ENCODE measurements around the gene SLC39A8. TPM values are rescaled to one million over a fixed set of nuclear protein-coding genes. Genes with fewer than 3 reads are reported as not detected.
"Not testable (repeated sequence)": the region's sequence is repeated elsewhere in the genome, so short reads cannot be mapped to it uniquely, and the experiment has no call there.

SLC39A8 gene
- total RNA-seq, 6 experiments from 2014 or later: 19.4 to 24.7 (median 23.3) TPM

GRCh38 chr4:102285831-102286230, 59.5 kb downstream of the SLC39A8 start:
- ATAC-seq: no peak
- H3K4me3 ChIP-seq: no peak overlapping the region
- H3K27me3 ChIP-seq: no peaks in the 10 kb centered on the region
- H3K36me3 ChIP-seq: no peaks in the 10 kb centered on the region
- intact Hi-C loops (cut with DNase I): no loop called here
- TF ChIP-seq POLR2A (IDR thresholded peaks at IDR 0.05) (no peak), CTCF (IDR thresholded peaks at IDR 0.05) (no peak)
- H3K27ac ChIP-seq: no peak overlapping the region
- H3K9me3 ChIP-seq: no peaks in the 10 kb centered on the region
- peaks cover 0 to 7% (median 0%) of the 10 kb centered on the region in 4 donors for H3K4me1 ChIP-seq
- DNase-seq: no peak

GRCh38 chr4:102281171-102281839, 64.0 kb downstream of the SLC39A8 start:
- no peak for TF ChIP-seq CTCF (IDR thresholded peaks at IDR 0.05)
- TF ChIP-seq POLR2A (IDR thresholded peaks at IDR 0.05): no peak
- peaks cover 0 to 7% (median 0%) of the 10 kb centered on the region in 4 donors for H3K4me1 ChIP-seq
- ATAC-seq (no peak), DNase-seq (no peak)
- intact Hi-C loops (cut with DNase I): no loop called here
- H3K9me3 ChIP-seq: no peaks in the 10 kb centered on the region
- no peak overlapping the region for H3K27ac ChIP-seq
- H3K4me3 ChIP-seq: no peak overlapping the region
- WGBS (ENCODE audit: insufficient coverage, low coverage, low lambda C conversion rate, missing lambda C conversion rate): 90% methylated on average over 4 of the region's 4 CpGs
- H3K27me3 ChIP-seq: no peaks in the 10 kb centered on the region
- H3K36me3 ChIP-seq: no peaks in the 10 kb centered on the region

GRCh38 chr4:102273317-102273716, 72.0 kb downstream of the SLC39A8 start:
- H3K4me3 ChIP-seq; H3K9me3 ChIP-seq; H3K4me1 ChIP-seq; ATAC-seq; H3K27me3 ChIP-seq; intact Hi-C loops (cut with DNase I); H3K36me3 ChIP-seq; H3K27ac ChIP-seq; DNase-seq: not testable (repeated sequence)
- WGBS (ENCODE audit: insufficient coverage, low coverage, low lambda C conversion rate, missing lambda C conversion rate): 80% methylated on average over 1 of the region's 9 CpGs

- H3K36me3 ChIP-seq: no peaks in the 10 kb centered on the region
- intact Hi-C loops (cut with DNase I): no loop called here
- WGBS (ENCODE audit: insufficient coverage, low coverage, low lambda C conversion rate, missing lambda C conversion rate): 90% methylated on average over 7 of the region's 8 CpGs
- no peak overlapping the region for H3K4me3 ChIP-seq
- H3K9me3 ChIP-seq: no peaks in the 10 kb centered on the region
- DNase-seq (no peak), ATAC-seq (no peak)
- no peaks in the 10 kb centered on the region for H3K4me1 ChIP-seq
- no peaks in the 10 kb centered on the region for H3K27me3 ChIP-seq
- H3K27ac ChIP-seq: no peak overlapping the region
- TF ChIP-seq CTCF (IDR thresholded peaks at IDR 0.05) (no peak), POLR2A (IDR thresholded peaks at IDR 0.05) (no peak)
Measured at GRCh38 chr4:102272318-102272717, 73.0 kb downstream of the SLC39A8 start.

- Histone ChIP-seq H3K4me3 (no peak overlapping the region), H3K4me1 (no peaks in the 10 kb centered on the region), H3K36me3 (no peaks in the 10 kb centered on the region), H3K27me3 (no peaks in the 10 kb centered on the region), H3K9me3 (no peaks in the 10 kb centered on the region), H3K27ac (no peak overlapping the region)
- no peak for ATAC-seq
- DNase-seq: no peak
- no peak for TF ChIP-seq POLR2A (IDR thresholded peaks at IDR 0.05)
- no peak for TF ChIP-seq CTCF (IDR thresholded peaks at IDR 0.05)
- intact Hi-C loops (cut with DNase I): no loop called here
Measured at GRCh38 chr4:102268355-102268754, 76.9 kb downstream of the SLC39A8 start.

Data from right lobe of liver (tissue), 6 donors.